Coronary artery (tissue), 2 donors: ENCODE results near the gene BTF3.

ENCODE experiments used
- DNase-seq: peaks from one replicate; pipeline ENCODE4 v3.0.0-alpha.2; 2017; ENCODE audit warnings: low spot score
- H3K27ac ChIP-seq, 2 donors: fragments of 200-600 bp; sonication (generic); one replicate each; pipeline ENCODE4 v1.5.1; 2016 to 2019
- H3K4me3 ChIP-seq: fragments of 200-600 bp; sonication (generic); 2 replicates; pipeline ENCODE4 v1.5.1; 2016; ENCODE audit warnings: mild to moderate bottlenecking, moderate library complexity
- CTCF ChIP-seq: fragments of 200-600 bp; sonication (generic); IDR thresholded peaks from one replicate; pipeline ENCODE4 v1.5.1; 2019; ENCODE audit warnings: antibody characterized with exemption

The BTF3 gene

GRCh38 chr5:73513996-73514395 is 15.8 kb downstream of the BTF3 start:
- TF ChIP-seq CTCF: no peak
- no peak overlapping the region for H3K4me3 ChIP-seq
- no peak for DNase-seq
- no peak overlapping the region for H3K27ac ChIP-seq

GRCh38 chr5:73514418-73514817 is 16.2 kb downstream of the BTF3 start:
- TF ChIP-seq CTCF: no peak
- Histone ChIP-seq H3K4me3 (no peak overlapping the region), H3K27ac (no peak overlapping the region)

GRCh38 chr5:73515232-73515631 is 17.0 kb downstream of the BTF3 start:
- no peak overlapping the region for H3K4me3 ChIP-seq
- H3K27ac ChIP-seq: no peak overlapping the region
- TF ChIP-seq CTCF: no peak
- DNase-seq: no peak

More at GRCh38 chr5:73514418-73514817, 16.2 kb downstream of the BTF3 start:
- no peak for DNase-seq

GRCh38 chr5:73519531-73520283 is 21.5 kb downstream of the BTF3 start:
- TF ChIP-seq CTCF: peak; percentile 53
- Histone ChIP-seq H3K4me3 (no peak overlapping the region), H3K27ac (no peak overlapping the region)
- DNase-seq: no peak

- Histone ChIP-seq H3K27ac (no peak overlapping the region), H3K4me3 (no peak overlapping the region)
- TF ChIP-seq CTCF: no peak
- no peak for DNase-seq
Measured at GRCh38 chr5:73522989-73523388, 24.7 kb downstream of the BTF3 start.

- no peak overlapping the region for H3K4me3 ChIP-seq
- TF ChIP-seq CTCF: no peak
- no peak for DNase-seq
- no peak overlapping the region for H3K27ac ChIP-seq
Measured at GRCh38 chr5:73523861-73524260, 25.6 kb downstream of the BTF3 start.

- no peak overlapping the region for H3K4me3 ChIP-seq
- TF ChIP-seq CTCF: no peak
- H3K27ac ChIP-seq: peak overlapping the region in 1 of 2 donors; percentile 69
- no peak for DNase-seq
Measured at GRCh38 chr5:73525606-73526203, 27.5 kb downstream of the BTF3 start.
